GM18520 (cell line): ENCODE data around the gene FKBP2.

Experiments
- ATAC-seq: cut with Tn5 transposase; IDR thresholded peaks from one replicate; pipeline ENCODE4 v1.9.1; 2021; ENCODE audit not compliant: unreplicated experiment

The FKBP2 gene

GRCh38 chr11:64240435-64241240, at the start of gene FKBP2:
Gene FKBP2 (plus strand): TSS chr11:64241095. CDS start chr11:64242388, 1,293 bp downstream.
- peak; percentile 55 for ATAC-seq

- ATAC-seq: no peak
These were observed 48.5 kb upstream of the FKBP2 start for GRCh38 chr11:64192434-64192833.

- no peak for ATAC-seq
These were observed 44.3 kb upstream of the FKBP2 start for GRCh38 chr11:64196626-64197025.

GRCh38 chr11:64198511-64198910, 42.4 kb upstream of the FKBP2 start:
- no peak for ATAC-seq

GRCh38 chr11:64201543-64201942, 39.4 kb upstream of the FKBP2 start:
- ATAC-seq: no peak

- no peak for ATAC-seq
These were observed 37.9 kb upstream of the FKBP2 start for GRCh38 chr11:64202992-64203391.

- ATAC-seq: no peak
These were observed 37.3 kb upstream of the FKBP2 start for GRCh38 chr11:64203421-64204079.

GRCh38 chr11:64204080-64204440, 36.8 kb upstream of the FKBP2 start:
- no peak for ATAC-seq

GRCh38 chr11:64204464-64204989, 36.4 kb upstream of the FKBP2 start:
- no peak for ATAC-seq

- ATAC-seq: no peak
These were observed 34.2 kb upstream of the FKBP2 start, which contains the start of gene FERMT3 for GRCh38 chr11:64206457-64207255. Gene FERMT3 (plus strand): TSS chr11:64206721. CDS start chr11:64207365, 644 bp downstream.

GRCh38 chr11:64207256-64208085, 33.4 kb upstream of the FKBP2 start:
- peak; percentile 47 for ATAC-seq

GRCh38 chr11:64208086-64208795, 32.7 kb upstream of the FKBP2 start:
- no peak for ATAC-seq

GRCh38 chr11:64208796-64209562, 31.9 kb upstream of the FKBP2 start:
- no peak for ATAC-seq

GRCh38 chr11:64209563-64209843, 31.4 kb upstream of the FKBP2 start:
- ATAC-seq: no peak

GRCh38 chr11:64210301-64211020, 30.4 kb upstream of the FKBP2 start:
- no peak for ATAC-seq

GRCh38 chr11:64211181-64211872, 29.6 kb upstream of the FKBP2 start:
- ATAC-seq: no peak

GRCh38 chr11:64216879-64217278, 24.0 kb upstream of the FKBP2 start:
- ATAC-seq: no peak
